Astrocyte (in vitro differentiated cells and primary cell): ENCODE results near the gene PTPRQ.

Experiments used
- CTCF ChIP-seq: IDR thresholded peaks from 2 replicates; pipeline ENCODE4 v1.5.1; 2011; ENCODE audit warnings: low read depth, mild to moderate bottlenecking, inconsistent platforms, low read length, moderate library complexity; ENCODE audit not compliant: insufficient read depth
- EZH2 ChIP-seq: IDR thresholded peaks from 2 replicates; pipeline ENCODE4 v1.6.1; 2012; ENCODE audit warnings: mild to moderate bottlenecking, low read length, inconsistent platforms; ENCODE audit not compliant: insufficient read depth

DNA sequence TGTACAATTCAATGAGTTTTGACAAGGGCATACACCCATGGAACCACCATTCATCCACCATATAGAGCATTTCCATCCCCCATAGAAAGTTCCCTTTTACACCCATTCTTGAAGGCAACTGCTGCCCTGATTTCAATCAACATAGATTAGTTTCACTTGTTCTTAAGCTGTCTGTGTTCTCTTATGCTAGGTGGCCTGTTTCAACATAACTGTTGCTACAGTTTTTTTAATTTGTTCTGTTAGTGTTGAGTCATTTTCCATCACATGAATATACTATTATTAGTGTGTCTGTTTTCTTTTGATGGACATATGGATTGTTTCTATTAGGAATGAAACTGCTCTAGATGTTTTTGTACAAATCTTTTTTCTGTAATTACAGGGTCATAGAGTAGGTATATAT, 123.4 kb downstream of the PTPRQ start:
- no peak for TF ChIP-seq CTCF
- TF ChIP-seq EZH2, result no peak
